ENCODE results near the gene CAST.

DNA sequence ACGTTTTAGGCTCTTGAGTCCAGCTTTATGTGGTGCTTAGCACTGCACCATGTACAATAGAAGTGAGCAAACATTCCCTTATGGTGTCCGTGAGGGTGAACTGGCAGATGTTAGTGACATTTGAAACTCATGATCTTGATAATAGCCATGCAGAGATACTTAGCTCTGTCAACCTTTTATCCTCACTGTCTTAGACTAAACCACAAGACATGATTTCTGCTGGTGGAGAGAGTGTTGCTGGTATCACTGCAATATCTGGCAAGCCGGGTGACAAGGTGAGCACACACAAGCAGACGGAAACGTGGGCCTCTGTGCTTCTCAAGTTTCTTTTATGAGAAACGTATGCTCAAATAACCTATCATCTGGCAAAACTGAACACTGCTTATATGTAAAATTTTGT, 68.4 kb downstream of the CAST start:
- TF ChIP-seq, protein P1, sequence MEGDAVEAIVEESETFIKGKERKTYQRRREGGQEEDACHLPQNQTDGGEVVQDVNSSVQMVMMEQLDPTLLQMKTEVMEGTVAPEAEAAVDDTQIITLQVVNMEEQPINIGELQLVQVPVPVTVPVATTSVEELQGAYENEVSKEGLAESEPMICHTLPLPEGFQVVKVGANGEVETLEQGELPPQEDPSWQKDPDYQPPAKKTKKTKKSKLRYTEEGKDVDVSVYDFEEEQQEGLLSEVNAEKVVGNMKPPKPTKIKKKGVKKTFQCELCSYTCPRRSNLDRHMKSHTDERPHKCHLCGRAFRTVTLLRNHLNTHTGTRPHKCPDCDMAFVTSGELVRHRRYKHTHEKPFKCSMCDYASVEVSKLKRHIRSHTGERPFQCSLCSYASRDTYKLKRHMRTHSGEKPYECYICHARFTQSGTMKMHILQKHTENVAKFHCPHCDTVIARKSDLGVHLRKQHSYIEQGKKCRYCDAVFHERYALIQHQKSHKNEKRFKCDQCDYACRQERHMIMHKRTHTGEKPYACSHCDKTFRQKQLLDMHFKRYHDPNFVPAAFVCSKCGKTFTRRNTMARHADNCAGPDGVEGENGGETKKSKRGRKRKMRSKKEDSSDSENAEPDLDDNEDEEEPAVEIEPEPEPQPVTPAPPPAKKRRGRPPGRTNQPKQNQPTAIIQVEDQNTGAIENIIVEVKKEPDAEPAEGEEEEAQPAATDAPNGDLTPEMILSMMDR (IDR thresholded peaks at IDR 0.05): no peak
- no peak for TF ChIP-seq POLR2A (IDR thresholded peaks at IDR 0.05)
